Measurements from ENCODE around the gene GPM6B.

DNA sequence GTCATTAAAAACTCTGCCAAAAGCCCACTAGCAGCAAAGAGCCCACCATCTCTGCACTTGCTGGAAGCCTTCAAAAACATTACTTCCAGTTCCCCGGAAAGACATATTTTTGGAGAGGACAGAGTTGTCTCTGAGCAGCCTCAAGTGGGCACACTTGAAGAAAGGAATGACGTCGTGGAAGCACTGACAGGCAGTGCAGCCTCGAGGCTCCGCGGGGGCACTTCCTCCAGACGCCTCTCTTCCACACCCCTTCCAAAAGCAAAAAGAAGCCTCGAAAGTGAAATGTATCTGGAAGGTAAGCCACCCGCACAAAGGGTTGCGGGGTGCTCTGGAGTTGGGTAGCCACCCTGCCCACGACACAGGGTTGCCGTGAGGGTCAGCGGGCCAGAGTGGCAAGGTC lies 56.5 kb downstream of the GPM6B start:
- TF ChIP-seq, protein P1, sequence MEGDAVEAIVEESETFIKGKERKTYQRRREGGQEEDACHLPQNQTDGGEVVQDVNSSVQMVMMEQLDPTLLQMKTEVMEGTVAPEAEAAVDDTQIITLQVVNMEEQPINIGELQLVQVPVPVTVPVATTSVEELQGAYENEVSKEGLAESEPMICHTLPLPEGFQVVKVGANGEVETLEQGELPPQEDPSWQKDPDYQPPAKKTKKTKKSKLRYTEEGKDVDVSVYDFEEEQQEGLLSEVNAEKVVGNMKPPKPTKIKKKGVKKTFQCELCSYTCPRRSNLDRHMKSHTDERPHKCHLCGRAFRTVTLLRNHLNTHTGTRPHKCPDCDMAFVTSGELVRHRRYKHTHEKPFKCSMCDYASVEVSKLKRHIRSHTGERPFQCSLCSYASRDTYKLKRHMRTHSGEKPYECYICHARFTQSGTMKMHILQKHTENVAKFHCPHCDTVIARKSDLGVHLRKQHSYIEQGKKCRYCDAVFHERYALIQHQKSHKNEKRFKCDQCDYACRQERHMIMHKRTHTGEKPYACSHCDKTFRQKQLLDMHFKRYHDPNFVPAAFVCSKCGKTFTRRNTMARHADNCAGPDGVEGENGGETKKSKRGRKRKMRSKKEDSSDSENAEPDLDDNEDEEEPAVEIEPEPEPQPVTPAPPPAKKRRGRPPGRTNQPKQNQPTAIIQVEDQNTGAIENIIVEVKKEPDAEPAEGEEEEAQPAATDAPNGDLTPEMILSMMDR (IDR thresholded peaks at IDR 0.05; ENCODE audit: low read depth, low read length, poor library complexity, severe bottlenecking), result no peak
- no peak for TF ChIP-seq EZH2phosphoT487 (IDR thresholded peaks at IDR 0.05; ENCODE audit: borderline replicate concordance, low read length)
